MM.1S (cell line): ENCODE results near the gene CD300E.
A peak's percentile ranks its signal among the peaks of the same experiment; 100 is the strongest.

Experiments used
- DNase-seq: peaks from one replicate; pipeline ENCODE4 v3.0.0-alpha.2; 2015
- H2AFZ ChIP-seq: fragments of 300-600 bp; sonication (generic); 2 replicates; pipeline ENCODE4 v1.6.0; 2016; ENCODE audit warnings: antibody characterized with exemption, low read length
- H3F3A ChIP-seq: fragments of 300-600 bp; sonication (generic); 2 replicates; pipeline ENCODE4 v1.6.1; 2016; ENCODE audit warnings: mild to moderate bottlenecking, antibody characterized with exemption, low read length, moderate library complexity, mixed read lengths; ENCODE audit not compliant: insufficient read depth
- H3K27ac ChIP-seq: fragments of 300-600 bp; sonication (generic); 2 replicates; pipeline ENCODE4 v1.5.1; 2016; ENCODE audit warnings: mild to moderate bottlenecking, low read length
- H3K27me3 ChIP-seq: fragments of 300-600 bp; sonication (generic); replicated peaks from 2 replicates; pipeline ENCODE4 v1.6.0; 2016; ENCODE audit warnings: low read length; ENCODE audit not compliant: insufficient read depth
- H3K36me3 ChIP-seq: fragments of 300-600 bp; sonication (generic); replicated peaks from 2 replicates; pipeline ENCODE4 v1.6.1; 2016; ENCODE audit warnings: mild to moderate bottlenecking, low read length, mixed read lengths; ENCODE audit not compliant: insufficient read depth
- H3K4me1 ChIP-seq: fragments of 300-600 bp; sonication (generic); 2 replicates; pipeline ENCODE4 v1.6.1; 2016; ENCODE audit warnings: low read length, mixed read lengths
- H3K4me2 ChIP-seq: fragments of 300-600 bp; sonication (generic); 2 replicates; pipeline ENCODE4 v1.6.0; 2016; ENCODE audit warnings: low read depth, low read length
- H3K4me3 ChIP-seq: fragments of 300-600 bp; sonication (generic); 2 replicates; pipeline ENCODE4 v1.5.1; 2016; ENCODE audit warnings: low read length, mixed read lengths
- H3K79me2 ChIP-seq: fragments of 300-600 bp; sonication (generic); 2 replicates; pipeline ENCODE4 v1.6.1; 2016; ENCODE audit warnings: mixed run types, low read length, mixed read lengths
- H3K9ac ChIP-seq: fragments of 300-600 bp; sonication (generic); 2 replicates; pipeline ENCODE4 v1.6.1; 2016; ENCODE audit warnings: low read length, mixed read lengths
- H3K9me2 ChIP-seq: fragments of 300-600 bp; sonication (generic); replicated peaks from 2 replicates; pipeline ENCODE4 v1.6.1; 2016; ENCODE audit warnings: mild to moderate bottlenecking, low read length, mixed read lengths; ENCODE audit not compliant: insufficient read depth
- H3K9me3 ChIP-seq: fragments of 300-600 bp; sonication (generic); replicated peaks from 2 replicates; pipeline ENCODE4 v1.6.1; 2016; ENCODE audit warnings: mild to moderate bottlenecking, low read length, mixed read lengths; ENCODE audit not compliant: insufficient read depth
- H4K20me1 ChIP-seq: fragments of 300-600 bp; sonication (generic); 2 replicates; pipeline ENCODE4 v1.6.1; 2016; ENCODE audit warnings: mild to moderate bottlenecking, low read length, moderate library complexity, mixed read lengths; ENCODE audit not compliant: insufficient read depth
- EZH2 ChIP-seq: fragments of 300-600 bp; sonication (generic); optimal IDR thresholded peaks from 2 replicates; pipeline ENCODE3; 2017; ENCODE audit warnings: low read depth, mild to moderate bottlenecking, antibody characterized with exemption, low read length, mixed read lengths
- EZH2phosphoT487 ChIP-seq: fragments of 300-600 bp; sonication (generic); IDR thresholded peaks from 2 replicates; pipeline ENCODE4 v1.6.1; 2018; ENCODE audit warnings: antibody characterized with exemption, low read length
- TF ChIP-seq, protein P1 (sequence below): fragments of 300-600 bp; sonication (generic); IDR thresholded peaks from 2 replicates; pipeline ENCODE4 v1.5.1; 2016; ENCODE audit warnings: antibody characterized with exemption, low read length, mixed read lengths

The CD300E gene

DNA sequence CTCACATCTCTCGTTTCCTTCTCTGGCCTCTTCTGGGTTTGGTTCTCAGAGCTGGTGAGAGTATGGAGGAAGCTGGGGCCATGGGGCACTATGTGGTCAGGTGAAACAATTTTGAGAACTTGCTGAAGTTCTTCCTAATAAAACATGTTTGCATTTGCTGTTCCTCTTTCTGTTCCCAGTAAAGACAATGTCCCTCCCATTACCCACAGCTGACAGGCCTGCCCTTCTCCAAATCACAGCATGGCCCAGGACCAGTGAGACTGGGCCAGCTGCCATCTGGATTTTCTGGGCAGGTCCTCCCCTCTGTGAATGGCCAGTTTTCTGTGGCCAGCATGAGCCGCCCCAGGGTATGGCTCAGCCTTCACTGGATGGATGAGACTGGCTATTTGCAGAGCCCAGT lies 56.1 kb downstream of the CD300E start, which contains the start of gene CD300H:
Gene CD300H (minus strand): TSS at position 113 of the 400 bp plus-strand sequence.
- Histone ChIP-seq H3K36me3 (no peaks in the 10 kb centered on the region), H4K20me1 (no peaks in the 10 kb centered on the region), H3F3A (no peaks in the 10 kb centered on the region), H3K79me2 (no peaks in the 10 kb centered on the region), H3K9me3 (no peaks in the 10 kb centered on the region), H3K27me3 (peaks cover 85% of the 10 kb centered on the region), H3K9me2 (no peaks in the 10 kb centered on the region), H3K27ac (no peak within 1 kb of the TSS), H3K9ac (no peak within 1 kb of the TSS), H2AFZ (no peak within 1 kb of the TSS), H3K4me2 (no peak within 1 kb of the TSS), H3K4me1 (no peaks in the 10 kb centered on the region), H3K4me3 (no peak within 1 kb of the TSS)
- no peak for DNase-seq
- TF ChIP-seq EZH2 = no peak
- no peak for TF ChIP-seq EZH2phosphoT487
- TF ChIP-seq, protein P1, sequence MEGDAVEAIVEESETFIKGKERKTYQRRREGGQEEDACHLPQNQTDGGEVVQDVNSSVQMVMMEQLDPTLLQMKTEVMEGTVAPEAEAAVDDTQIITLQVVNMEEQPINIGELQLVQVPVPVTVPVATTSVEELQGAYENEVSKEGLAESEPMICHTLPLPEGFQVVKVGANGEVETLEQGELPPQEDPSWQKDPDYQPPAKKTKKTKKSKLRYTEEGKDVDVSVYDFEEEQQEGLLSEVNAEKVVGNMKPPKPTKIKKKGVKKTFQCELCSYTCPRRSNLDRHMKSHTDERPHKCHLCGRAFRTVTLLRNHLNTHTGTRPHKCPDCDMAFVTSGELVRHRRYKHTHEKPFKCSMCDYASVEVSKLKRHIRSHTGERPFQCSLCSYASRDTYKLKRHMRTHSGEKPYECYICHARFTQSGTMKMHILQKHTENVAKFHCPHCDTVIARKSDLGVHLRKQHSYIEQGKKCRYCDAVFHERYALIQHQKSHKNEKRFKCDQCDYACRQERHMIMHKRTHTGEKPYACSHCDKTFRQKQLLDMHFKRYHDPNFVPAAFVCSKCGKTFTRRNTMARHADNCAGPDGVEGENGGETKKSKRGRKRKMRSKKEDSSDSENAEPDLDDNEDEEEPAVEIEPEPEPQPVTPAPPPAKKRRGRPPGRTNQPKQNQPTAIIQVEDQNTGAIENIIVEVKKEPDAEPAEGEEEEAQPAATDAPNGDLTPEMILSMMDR = no peak

DNA sequence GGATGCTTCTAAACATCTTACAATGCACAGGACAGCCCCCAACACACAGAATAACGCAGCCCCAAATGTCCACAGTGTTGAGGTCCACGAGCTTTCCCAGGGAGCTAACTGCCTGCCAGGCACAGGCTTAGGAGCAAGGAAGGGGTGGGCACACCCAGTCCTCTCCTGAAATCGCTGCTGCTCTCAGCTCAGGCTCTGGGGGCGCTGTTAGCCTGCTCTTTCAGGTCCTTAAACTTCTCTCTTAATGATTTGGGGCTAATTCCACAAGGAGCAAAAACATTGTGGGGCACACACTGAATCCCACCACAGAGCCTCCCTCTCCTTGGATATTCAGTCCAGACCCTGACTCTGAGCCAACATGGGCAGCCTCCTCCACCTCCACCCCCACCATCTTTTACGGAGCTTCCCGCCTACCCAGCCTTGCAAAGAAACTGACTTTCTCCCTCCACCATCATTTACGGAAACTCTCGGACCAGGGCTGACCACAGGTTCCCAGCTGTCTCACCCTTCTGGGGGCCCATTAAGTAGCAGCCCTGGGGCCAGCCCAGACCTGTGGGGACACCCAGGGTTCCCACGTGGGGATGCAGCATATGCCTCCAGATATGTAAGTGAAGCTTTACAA lies 57.3 kb downstream of the CD300E start:
- H2AFZ ChIP-seq = no peak overlapping the region

DNA sequence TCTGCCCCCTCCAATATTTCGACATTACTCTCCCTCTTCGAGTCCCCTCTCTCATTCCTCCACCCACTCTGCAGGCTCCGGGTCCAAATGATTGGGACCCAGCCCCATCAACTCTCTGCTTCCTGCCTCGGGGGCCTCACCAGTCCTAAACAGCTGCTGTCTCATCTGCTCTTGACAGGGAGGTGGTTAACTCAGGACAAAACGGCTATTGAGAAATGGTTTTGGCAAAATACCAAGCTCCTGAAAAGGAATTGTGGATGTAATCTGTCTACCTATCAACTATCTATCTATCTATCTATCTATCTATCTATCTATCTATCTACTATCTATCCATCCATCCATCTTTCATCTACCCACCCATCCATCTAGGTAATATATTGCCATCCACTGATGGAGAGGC lies 58.4 kb downstream of the CD300E start:
- Histone ChIP-seq H4K20me1 (no peaks in the 10 kb centered on the region), H3K27me3 (peaks cover 85% of the 10 kb centered on the region), H3K79me2 (no peaks in the 10 kb centered on the region), H3K9me3 (no peaks in the 10 kb centered on the region), H3K9me2 (no peaks in the 10 kb centered on the region), H3K4me2 (no peak overlapping the region), H2AFZ (no peak overlapping the region), H3K4me1 (no peaks in the 10 kb centered on the region), H3K27ac (no peak overlapping the region), H3K36me3 (no peaks in the 10 kb centered on the region), H3K4me3 (no peak overlapping the region), H3F3A (no peaks in the 10 kb centered on the region), H3K9ac (no peak overlapping the region)
- TF ChIP-seq EZH2phosphoT487 = no peak
- TF ChIP-seq EZH2 = no peak
- TF ChIP-seq, protein P1 = no peak
- DNase-seq = no peak

More for the DNA sequence above, 57.3 kb downstream of the CD300E start:
- Histone ChIP-seq H3K27me3 (peaks cover 85% of the 10 kb centered on the region), H3K4me3 (no peak overlapping the region), H3K79me2 (no peaks in the 10 kb centered on the region), H3K36me3 (no peaks in the 10 kb centered on the region), H4K20me1 (no peaks in the 10 kb centered on the region), H3K9ac (no peak overlapping the region), H3K4me2 (no peak overlapping the region), H3K9me2 (no peaks in the 10 kb centered on the region), H3K9me3 (no peaks in the 10 kb centered on the region), H3K27ac (no peak overlapping the region), H3K4me1 (no peaks in the 10 kb centered on the region), H3F3A (no peaks in the 10 kb centered on the region)
- DNase-seq = peak; percentile 26
- no peak for TF ChIP-seq EZH2phosphoT487
- TF ChIP-seq, protein P1 = peak; percentile 68
